T-helper 2 cell (primary cell): Measurements from ENCODE around the gene TNFRSF6B.

Source experiments
- DNase-seq, 5 experiments: peaks; one replicate each; pipeline versions ENCODE4 v3.0.0 to v3.0.0-alpha.2; 2012 to 2022

Gene TNFRSF6B

DNA sequence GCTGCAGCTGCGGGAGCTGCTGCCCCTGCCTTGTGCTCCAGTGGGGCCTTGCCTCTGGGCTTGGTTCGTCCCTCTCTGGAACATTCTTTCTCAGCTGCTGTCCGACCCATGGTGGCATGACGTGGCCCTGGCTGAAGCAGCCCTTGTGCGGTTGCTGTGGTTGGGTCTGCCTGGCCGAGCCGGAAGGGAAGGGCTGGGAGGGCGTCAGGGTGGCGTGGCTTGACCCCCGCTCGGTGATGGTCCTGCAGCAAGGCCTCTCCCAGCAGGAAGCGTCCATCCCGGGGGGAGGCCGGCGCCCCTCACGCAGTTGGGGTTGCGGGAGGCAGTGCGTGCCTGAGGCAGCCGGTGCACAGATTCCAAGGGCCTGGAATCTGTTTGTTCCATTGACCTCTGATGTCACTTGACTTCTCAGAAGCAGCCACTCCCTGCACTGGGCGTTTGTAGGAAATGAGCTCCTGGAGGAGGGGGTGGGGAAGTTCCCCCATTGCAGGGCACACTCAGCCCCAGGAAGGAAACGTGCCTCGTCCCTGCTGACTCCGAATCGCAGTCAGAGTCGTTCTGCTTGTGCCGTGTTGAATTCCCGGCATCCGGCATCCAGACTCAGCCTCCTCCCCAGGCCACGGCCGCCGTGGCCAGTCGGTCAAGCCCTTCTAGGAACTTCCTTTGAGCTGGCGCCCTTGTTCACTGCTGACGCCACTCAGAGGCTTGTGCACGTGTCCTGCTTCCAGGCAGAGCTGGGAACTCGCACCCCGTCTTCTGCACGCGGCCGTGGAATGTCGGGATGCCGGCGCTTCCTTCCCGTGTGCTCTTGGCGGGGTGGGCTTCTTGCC lies 9.7 kb upstream of the TNFRSF6B start:
- no peak for DNase-seq

DNA sequence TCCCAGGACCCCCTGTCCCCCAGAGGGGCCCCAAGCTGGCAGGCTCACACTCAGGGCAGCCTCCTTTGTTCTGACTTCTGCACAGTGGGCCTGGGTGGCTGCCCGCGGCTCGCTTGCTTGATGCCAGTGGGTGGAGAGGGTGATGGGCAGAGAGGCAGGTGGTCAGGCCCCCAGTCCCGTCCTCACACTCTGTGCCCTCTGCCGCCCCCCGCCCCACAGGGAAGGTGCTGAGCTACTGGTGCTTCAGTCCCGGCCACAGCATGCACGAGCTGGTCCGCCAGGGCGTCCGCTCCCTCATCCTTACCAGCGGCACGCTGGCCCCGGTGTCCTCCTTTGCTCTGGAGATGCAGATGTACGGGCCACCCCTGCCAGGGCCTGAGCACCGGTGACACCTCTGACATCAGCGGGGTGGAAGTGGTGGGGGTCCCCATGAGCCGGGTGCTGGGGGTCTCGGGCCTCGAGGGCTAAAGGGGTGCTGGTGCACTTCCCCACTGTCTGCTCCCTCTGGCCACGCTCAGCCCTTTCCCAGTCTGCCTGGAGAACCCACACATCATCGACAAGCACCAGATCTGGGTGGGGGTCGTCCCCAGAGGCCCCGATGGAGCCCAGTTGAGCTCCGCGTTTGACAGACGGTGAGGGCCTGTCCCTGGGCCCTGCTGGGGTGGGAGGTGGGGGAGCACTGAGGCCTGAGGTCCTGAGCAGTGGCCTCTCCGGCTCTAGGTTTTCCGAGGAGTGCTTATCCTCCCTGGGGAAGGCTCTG lies 8.9 kb upstream of the TNFRSF6B start:
- DNase-seq: no peak

GRCh38 chr20:63688228-63689045 lies 8.0 kb upstream of the TNFRSF6B start:
- DNase-seq: no peak

GRCh38 chr20:63689046-63690002 lies 7.1 kb upstream of the TNFRSF6B start:
- DNase-seq: no peak

GRCh38 chr20:63690003-63690897 lies 6.2 kb upstream of the TNFRSF6B start:
- DNase-seq: no peak

DNA sequence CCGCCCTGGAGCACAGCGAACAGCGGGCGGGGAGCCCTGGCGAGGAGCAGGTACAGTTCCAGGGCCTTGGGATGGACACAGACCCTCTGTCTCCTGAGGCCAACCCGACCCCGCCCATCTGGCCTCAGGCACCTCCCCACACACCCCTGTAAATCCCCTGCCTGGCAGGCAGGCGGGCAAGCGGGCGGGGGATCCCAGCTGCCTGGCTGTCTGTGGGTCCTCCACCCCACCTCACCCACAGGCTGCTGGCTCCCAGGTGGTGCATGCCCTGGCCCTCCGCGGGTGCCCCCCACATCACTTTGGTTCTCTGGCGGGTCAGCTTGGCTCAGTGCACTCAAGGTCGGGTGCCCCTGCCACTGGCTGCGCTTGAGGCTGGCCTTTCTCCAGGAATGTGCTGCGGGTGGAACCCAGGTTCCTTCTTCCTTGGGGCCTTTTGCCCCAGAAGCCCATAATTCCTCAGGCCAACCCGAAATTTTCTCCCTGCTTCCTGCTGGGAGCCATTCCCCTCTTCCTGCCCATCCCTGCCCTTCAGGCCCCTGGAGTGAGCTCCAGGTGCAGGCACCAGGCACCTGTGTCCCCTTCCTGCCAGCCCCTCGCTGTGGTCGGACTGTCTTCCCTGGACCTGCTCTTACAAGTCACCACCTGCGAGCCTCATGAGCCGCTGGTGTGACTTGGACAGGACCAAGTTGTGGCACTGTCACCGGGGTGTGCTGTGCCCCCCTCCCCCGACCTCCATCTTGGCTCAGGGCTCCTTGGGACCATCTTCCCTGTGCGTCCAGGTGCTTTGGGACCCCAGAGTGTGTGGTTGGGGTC lies 5.3 kb upstream of the TNFRSF6B start:
- no peak for DNase-seq

DNA sequence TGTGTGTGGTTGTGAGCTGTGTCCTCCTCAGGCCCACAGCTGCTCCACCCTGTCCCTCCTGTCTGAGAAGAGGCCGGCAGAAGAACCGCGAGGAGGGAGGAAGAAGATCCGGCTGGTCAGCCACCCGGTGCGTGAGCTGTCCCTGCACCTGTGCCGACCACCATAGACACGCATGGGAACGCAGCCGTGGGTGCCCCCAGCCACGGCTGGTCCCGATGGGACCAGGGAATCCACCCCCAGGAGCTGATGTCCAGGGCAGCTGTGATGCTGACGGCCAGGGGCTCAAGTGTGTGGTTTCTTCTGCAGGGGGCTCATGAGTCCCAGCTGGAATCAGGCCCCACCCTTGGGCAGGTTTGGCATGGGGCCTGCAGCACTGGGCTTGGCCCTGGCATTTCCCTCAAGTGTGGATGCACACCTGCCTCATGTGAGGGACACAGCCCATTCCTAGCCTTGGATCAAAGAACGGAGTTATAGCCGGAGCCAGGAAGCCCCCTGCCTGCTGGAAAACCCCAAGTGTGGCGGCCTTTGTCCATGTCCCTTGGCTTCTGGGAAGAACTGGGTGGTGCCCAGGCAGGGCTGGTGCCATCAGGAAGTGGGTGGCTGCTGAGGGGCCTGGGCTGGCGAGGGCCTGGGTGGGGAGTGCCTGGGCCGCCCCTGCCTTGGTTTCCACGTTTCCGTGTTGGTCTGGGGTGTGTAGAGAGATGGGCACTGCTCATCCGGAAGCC lies 4.6 kb upstream of the TNFRSF6B start:
- DNase-seq: no peak

- no peak for DNase-seq
These were observed 3.9 kb upstream of the TNFRSF6B start for GRCh38 chr20:63692436-63693082.

DNA sequence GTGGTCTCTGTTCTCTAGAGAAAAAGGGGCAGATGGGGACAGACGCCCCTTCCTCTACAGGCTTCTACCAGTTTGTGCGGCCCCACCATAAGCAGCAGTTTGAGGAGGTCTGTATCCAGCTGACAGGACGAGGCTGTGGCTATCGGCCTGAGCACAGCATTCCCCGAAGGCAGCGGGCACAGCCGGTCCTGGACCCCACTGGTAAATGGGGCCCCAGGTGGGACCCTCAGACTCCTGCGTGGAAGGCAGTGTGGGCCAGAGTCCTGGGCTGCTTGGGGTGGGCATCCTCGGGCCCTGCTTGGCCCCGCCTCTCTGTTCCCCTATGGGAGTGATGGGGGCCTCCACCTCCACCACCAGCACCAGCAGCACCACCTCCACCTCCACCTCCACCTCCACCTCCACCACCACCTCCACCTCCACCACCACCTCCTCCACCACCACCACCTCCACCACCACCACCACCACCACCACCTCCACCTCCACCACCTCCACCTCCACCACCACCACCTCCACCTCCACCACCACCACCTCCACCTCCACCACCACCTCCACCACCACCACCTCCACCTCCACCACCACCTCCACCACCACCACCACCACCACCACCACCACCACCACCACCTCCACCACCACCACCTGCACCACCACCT lies 3.2 kb upstream of the TNFRSF6B start:
- no peak for DNase-seq

- DNase-seq: no peak
These were observed 2.5 kb upstream of the TNFRSF6B start for GRCh38 chr20:63693733-63694583.

- no peak for DNase-seq
These were observed 1.6 kb upstream of the TNFRSF6B start for GRCh38 chr20:63694584-63695423.

GRCh38 chr20:63695424-63696305 lies 787 bp upstream of the TNFRSF6B start:
- DNase-seq: no peak

GRCh38 chr20:63696306-63696627 lies 185 bp upstream of the TNFRSF6B start:
- peak in 1 of 5 experiments; percentile 35 for DNase-seq

DNA sequence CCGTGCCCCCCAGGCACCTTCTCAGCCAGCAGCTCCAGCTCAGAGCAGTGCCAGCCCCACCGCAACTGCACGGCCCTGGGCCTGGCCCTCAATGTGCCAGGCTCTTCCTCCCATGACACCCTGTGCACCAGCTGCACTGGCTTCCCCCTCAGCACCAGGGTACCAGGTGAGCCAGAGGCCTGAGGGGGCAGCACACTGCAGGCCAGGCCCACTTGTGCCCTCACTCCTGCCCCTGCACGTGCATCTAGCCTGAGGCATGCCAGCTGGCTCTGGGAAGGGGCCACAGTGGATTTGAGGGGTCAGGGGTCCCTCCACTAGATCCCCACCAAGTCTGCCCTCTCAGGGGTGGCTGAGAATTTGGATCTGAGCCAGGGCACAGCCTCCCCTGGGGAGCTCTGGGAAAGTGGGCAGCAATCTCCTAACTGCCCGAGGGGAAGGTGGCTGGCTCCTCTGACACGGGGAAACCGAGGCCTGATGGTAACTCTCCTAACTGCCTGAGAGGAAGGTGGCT lies 960 bp downstream of the TNFRSF6B start:
- DNase-seq: no peak
